HG03439 (cell line): ENCODE data around the gene SLC25A24.
"Not testable (repeated sequence)": the region's sequence is repeated elsewhere in the genome, so short reads cannot be mapped to it uniquely, and the experiment has no call there.

Experiments
- ATAC-seq: cut with Tn5 transposase; IDR thresholded peaks from one replicate; pipeline ENCODE4 v1.9.1; 2021; ENCODE audit warnings: mild to moderate bottlenecking, moderate library complexity; ENCODE audit not compliant: unreplicated experiment

Gene SLC25A24

GRCh38 chr1:108140177-108140576, 60.0 kb downstream of the SLC25A24 start:
- no peak for ATAC-seq

DNA sequence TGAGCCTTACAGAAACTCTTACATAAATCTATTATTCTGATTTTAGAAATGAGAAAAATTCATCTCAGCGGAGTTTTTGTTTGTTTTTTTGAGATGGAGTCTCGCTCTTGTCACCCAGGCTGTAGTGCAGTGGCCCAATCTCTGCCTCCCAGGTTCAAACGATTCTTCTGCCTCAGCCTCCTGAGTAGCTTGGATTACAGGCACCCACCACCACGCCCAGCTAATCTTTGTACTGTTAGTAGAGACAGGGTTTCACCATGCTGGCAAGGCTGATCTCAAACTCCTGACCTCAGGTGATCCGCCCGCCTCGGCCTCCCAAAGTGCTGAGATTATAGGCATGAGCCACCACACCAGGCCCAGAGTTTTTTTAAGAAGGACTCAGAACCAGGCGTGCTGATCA, 60.6 kb downstream of the SLC25A24 start:
- ATAC-seq = not testable (repeated sequence)

- not testable (repeated sequence) for ATAC-seq
These were observed 67.0 kb downstream of the SLC25A24 start for GRCh38 chr1:108133148-108133547.

GRCh38 chr1:108132367-108132766, 67.8 kb downstream of the SLC25A24 start:
- not testable (repeated sequence) for ATAC-seq

DNA sequence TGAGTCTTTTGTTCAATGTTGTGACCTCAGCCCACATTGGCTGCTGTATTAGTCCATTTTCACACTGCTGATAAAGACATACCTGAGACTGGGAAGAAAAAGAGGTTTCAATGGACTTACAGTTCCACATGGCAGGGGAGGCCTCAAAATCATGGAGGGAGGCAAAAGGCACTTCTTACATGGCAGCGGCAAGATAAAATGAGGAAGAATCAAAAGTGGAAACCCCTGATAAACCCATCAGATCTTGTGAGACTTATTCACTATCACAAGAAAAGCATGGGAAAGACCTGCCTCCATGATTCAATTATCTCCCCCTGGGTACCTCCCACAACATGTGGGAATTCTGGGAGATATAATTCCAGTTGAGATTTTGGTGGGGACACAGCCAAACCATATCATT, 68.9 kb downstream of the SLC25A24 start:
- ATAC-seq = not testable (repeated sequence)

DNA sequence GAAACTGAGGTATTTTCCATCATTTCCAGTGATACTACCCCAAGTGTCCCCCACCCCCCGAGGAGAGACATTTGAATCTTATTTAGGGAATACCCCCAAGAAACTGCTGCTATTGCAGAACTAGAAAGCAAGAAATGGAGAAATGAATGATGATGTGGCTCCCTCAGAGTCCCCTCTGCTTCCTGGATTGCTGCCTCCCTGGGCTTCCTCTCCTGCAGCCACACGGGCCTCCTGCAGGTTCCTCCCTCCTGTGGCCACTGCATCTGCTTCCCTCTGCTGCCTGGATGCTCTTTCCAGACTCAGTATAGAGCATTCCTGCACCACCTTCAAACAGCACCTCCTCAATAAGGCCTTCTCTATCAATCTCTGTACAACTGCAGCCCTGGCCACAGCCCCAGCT, 69.3 kb downstream of the SLC25A24 start:
- no peak for ATAC-seq

DNA sequence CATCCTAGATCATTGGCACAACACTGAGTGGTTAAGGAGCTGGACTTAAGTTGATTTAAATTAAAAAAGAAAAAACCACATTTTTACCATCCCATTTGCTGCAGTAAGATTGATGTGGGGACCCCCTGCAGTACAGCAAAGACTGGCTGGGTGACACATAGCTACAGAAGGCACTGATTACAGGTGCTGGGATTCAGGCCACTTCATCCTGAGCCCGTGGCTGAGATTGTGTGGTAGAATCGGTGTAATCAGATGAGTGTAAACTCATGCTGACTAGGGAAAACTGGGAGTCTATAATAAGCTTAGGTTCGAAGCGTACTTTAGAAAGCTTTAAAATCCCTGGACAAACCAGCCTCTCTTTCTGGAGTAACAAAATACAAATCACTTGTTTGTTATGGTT, 70.1 kb downstream of the SLC25A24 start:
- no peak for ATAC-seq

- ATAC-seq = peak; percentile 95
These were observed 74.6 kb downstream of the SLC25A24 start for GRCh38 chr1:108125312-108126138.

DNA sequence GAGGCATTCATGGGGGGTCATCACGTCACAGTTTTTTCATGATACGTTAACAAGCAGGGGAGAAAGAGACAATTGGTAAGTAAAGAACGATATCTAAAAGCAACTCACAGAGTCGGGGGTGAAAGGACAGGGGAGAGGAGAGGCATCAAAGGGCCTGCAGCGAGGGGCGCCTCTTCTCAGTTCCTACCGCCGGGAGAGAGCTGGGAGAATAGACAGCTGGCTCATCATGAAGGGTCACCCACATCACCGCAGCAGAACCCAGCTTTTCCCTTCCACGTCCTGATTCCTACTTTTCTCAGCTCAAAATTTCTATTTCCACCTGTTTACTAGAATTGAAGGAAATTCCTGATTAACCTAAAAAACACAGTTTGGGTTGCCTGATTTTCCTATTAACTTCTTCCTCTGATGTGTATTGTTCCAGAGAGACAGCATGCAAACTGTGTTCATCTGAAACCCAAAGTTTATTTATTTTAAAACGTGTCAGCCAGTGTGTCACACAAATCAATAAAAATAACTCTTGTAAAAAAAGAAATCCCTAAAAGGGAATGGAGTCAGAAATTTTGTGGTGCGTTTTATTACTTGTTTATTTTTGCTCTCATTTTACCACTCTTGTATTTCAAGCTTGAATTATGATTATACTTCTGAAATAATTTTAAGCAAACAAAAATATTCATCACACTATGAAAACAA, 75.4 kb downstream of the SLC25A24 start:
- no peak for ATAC-seq

DNA sequence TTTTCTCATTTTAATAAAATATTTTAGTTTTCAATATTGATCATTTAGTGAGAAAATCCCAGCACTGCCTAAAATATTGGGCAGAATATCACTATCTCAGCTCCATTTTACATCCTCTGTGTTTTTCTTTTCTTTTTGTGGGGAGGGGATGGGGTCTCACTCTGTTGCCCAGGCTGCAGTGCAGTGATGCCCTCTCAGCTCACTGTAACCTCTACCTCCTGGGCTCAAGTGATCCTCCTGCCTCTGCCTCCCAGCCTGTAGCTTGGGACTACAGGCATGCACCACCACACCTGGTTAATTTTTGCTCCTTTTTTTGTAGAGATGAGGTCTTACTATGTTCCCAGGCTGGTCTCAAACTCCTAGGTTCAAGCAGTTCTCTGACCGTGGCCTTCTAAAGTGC, 76.1 kb downstream of the SLC25A24 start:
- ATAC-seq = no peak

- no peak for ATAC-seq
These were observed 78.6 kb downstream of the SLC25A24 start for GRCh38 chr1:108121358-108122143.

DNA sequence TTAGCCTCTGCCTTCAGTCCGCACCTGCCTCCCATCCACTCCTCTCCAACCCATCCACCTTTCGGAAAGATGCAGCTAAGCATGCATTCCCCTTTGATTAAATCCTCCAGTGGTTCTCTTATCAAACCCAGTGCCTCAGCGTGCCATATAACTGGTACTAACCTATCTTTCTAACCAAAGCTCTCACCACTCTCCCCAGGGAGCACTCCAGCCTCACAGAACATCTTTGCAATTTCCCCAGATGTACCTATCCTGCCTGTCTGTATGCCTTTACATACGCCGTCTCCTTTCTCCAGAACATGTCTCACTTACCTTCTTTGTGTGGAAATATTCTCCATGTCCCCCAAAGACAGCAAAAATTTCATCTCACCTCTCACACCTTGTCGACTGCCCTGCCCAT, 80.0 kb downstream of the SLC25A24 start:
- ATAC-seq = no peak

- no peak for ATAC-seq
These were observed 80.6 kb downstream of the SLC25A24 start for GRCh38 chr1:108119500-108119899.

DNA sequence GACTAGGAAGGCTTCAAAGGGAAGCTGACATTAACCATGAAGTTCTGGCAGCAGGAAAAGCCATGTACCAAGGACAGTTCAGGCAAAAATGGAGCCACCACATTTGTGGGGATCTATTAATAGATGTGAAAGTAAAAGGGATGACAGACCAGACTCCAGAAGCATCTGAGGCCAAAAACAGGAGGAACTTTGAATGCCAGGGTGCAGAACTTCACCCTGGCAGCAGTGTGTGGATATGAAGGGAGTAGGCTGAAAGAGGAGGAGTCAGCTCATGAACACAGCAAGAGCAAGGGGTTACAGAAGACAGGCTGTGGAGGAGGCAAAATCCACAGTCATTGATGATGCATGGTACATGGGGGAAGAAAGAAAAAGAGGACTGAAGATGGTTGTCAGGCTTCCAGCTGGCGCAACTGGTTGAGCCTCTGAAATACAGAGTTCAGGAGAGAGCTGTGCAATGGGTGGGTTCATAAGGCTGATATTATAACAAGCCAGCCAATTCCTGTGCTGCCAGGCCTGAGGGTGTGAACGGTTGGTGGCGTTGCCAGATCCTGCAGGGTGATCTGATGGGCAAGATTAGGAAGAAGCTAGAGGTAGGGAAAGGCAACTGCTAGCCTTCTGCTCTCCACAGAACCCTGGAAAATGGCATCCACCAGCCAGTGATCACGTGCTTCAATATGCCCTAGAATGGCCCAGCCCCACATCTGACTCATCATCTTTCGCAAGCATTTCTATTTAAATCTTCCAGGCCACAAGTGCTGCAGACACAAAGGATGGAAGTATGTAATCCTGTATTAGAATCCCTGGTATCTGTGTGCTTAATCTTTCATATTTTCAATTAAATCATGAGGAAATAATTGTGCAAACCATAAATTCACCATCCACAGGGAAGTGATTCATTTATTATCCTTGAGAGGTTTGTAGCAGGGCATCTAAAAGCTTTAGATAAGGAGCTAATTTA, 81.9 kb downstream of the SLC25A24 start:
- no peak for ATAC-seq

DNA sequence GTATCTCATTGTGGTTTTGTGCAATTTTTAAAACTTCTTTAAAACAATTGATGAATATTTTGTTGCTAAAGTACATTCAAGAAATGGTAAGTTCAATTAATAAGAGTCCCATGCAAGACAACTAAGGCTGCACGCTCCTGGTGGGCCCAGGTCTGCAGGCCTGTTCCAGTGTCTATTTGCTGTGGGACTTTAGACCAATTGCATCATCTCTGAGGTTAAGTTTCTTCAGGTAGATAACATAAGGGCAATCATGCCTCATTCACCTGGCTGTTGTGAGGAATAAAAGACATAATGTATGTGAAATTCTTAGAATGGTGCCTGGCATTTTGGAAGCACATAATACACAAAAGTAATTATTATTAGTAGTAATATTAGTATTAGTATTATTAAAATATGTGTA, 82.9 kb downstream of the SLC25A24 start:
- no peak for ATAC-seq

DNA sequence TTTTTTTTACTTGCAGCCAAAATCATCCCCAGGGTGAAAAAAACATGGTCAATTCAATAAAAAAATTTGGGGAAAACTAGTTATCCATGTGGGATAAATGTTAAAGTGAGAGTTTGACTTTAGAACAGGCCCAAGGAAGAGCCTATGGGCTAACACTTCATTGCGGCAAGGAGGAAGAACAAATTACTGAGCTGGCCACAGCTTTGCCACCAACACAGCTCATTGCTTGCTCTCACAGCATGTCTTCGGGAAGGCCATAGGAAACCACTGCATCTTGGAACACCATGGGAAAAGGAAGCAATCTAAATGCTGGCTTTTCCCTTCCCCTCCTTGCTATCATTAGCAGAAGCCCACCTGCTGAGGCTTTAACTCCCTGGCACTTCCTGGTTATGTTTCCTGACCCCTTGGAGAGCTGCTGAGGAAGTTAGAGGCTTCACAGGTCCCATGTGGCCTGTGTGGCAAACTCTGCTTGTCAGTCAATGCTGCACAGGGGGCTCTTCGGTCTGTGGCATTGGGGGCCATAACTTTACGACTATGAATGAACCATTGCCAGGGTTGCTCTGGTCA, 86.0 kb downstream of the SLC25A24 start:
- ATAC-seq = no peak

DNA sequence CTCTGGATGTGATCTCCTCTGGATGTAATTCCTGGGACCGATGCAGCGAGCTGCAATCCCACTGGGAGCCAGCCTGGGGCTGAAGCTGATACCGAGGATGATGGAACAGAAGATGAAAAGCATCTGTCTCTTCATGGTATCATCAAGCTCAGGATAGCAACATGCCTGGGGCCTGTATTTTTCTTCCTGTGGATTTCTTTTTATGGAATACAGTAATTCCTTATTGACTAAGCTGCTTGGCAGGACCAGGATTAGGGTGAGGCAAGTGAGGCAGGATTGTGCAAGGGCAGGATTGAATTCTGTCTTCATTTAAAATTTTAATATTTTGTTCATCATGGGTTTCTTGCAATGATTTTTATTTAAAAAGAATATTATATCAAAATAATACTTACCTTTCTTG, 86.6 kb downstream of the SLC25A24 start:
- ATAC-seq = no peak

DNA sequence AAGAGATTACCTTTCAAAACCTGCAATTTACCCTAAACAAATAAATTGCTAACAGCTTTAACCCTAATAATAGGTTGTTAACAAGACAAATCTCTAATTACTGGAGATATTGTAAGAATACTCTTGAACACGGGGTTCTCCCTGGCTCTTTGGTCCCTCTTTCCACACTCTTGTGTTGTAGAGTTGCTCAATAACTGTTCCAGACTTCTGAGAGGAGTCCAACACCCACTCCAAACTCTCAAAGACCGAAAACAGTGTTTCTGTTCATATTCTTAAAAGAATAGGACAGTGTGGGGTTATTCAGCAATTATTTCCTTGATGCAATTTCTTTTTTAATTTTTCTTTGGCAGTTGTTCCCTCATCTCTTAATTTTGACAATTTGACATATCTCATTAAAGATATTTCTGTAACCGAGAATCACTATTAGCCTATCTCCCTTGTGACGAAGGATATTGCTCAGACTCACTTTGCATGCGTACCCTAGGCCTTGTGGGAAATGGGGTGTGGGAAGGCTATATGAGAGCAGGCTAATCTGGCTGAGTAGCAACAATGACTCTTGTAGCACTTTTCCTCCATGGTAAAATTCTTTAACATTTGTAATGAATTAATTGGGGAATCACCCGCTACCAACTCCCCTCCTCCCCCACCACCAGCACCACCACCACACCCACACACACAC, 90.7 kb downstream of the SLC25A24 start:
- ATAC-seq = no peak

DNA sequence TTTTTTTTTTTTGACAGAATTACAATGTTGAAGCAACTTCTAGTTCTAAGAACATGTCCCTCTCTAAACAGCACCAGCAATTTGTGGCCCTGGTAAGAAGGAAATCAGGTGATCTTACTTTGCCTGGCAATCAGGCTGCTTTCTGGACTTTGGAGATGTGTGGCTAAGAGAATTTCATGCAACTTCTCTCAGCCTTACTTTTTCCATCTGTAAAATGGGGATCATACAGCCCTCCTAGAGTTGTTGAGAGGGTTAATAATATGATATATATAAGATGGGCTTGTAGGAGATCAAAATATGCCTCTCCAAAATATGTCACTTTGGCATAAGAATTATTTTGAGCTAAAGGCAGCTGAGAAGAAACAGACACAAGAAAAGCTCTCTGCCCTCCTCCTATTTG, 92.0 kb downstream of the SLC25A24 start:
- no peak for ATAC-seq

DNA sequence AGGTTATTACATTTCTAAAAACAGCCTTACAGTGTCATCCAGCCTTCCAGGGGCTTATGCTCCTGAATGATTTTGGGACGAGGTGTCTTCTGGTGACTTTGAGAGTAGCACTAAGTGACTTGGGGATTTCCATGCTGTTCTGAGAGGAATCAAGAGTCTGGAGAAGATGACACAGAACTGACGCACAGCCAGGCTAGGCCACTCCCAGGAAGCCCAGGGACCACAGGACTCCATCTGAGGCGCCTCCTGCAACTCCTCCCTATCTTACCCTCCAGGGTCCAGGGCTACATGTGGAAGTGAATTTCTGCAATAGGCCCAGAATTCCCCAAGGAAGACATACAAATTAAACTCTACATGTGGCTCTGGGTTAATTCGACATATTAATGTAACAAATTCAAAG, 92.5 kb downstream of the SLC25A24 start:
- ATAC-seq = no peak
